Activated T-helper 17 cell treated with anti-CD3 and anti-CD28 coated beads, Interleukin-2, amount 50 U/mL, for 72 hours (primary cell): ENCODE results near the gene PCDH12. TPM values are rescaled to one million over a fixed set of nuclear protein-coding genes. Genes with fewer than 3 reads are reported as not detected.

Source experiments
- ATAC-seq: fragments of 150-1000 bp; cut with Tn5 transposase; replicated peaks from 2 replicates; pipeline ENCODE4 v1.10.0; 2021; ENCODE audit warnings: mild to moderate bottlenecking, moderate library complexity
- H3K27ac Mint-ChIP-seq: one replicate; pipeline ENCODE4 v1.8.0; 2022; ENCODE audit warnings: mixed read lengths
- H3K27me3 Mint-ChIP-seq: one replicate; pipeline ENCODE4 v1.8.0; 2022; ENCODE audit warnings: mixed read lengths
- H3K36me3 Mint-ChIP-seq: one replicate; pipeline ENCODE4 v1.8.0; 2022; ENCODE audit warnings: low read depth, mild to moderate bottlenecking, mixed read lengths
- H3K4me1 Mint-ChIP-seq: one replicate; pipeline ENCODE4 v1.8.0; 2022; ENCODE audit warnings: mixed read lengths
- H3K4me3 Mint-ChIP-seq: one replicate; pipeline ENCODE4 v1.8.0; 2022; ENCODE audit warnings: mild to moderate bottlenecking, mixed read lengths
- H3K9me3 Mint-ChIP-seq: one replicate; pipeline ENCODE4 v1.8.0; 2022; ENCODE audit warnings: mixed read lengths
- total RNA-seq, 2 donors: library from RNA; stranded (reverse); gene quantifications; one replicate each; pipeline ENCODE4 v1.2.3, GENCODE V29; 2022

The PCDH12 gene
- 1 to 10 TPM in 1 of 2 donors, under 1 TPM in 1; 0.54 to 4.3 TPM for total RNA-seq

GRCh38 chr5:141958113-141958512 lies at the start of gene PCDH12:
TSS of gene PCDH12 (minus strand) at chr5:141958202. CDS start at chr5:141957851, 351 bp downstream.
- peaks cover 30% of the 10 kb centered on the region for H3K4me1 Mint-ChIP-seq
- peak; percentile 31 for ATAC-seq
- no peaks in the 10 kb centered on the region for H3K9me3 Mint-ChIP-seq
- peak within 1 kb of the TSS; percentile 96 for H3K27ac Mint-ChIP-seq
- H3K4me3 Mint-ChIP-seq: peak within 1 kb of the TSS; percentile 87
- H3K27me3 Mint-ChIP-seq: no peaks in the 10 kb centered on the region
- no peaks in the 10 kb centered on the region for H3K36me3 Mint-ChIP-seq

- H3K9me3 Mint-ChIP-seq: no peaks in the 10 kb centered on the region
- no peaks in the 10 kb centered on the region for H3K27me3 Mint-ChIP-seq
- H3K4me3 Mint-ChIP-seq: peak overlapping the region; percentile 73
- peak overlapping the region; percentile 87 for H3K27ac Mint-ChIP-seq
- no peak for ATAC-seq
- peaks cover 92% of the 10 kb centered on the region for H3K36me3 Mint-ChIP-seq
- H3K4me1 Mint-ChIP-seq: peaks cover 33% of the 10 kb centered on the region
These were observed 49.2 kb upstream of the PCDH12 start for GRCh38 chr5:142007237-142007544.

GRCh38 chr5:142006363-142007236 lies 48.6 kb upstream of the PCDH12 start:
- peak; percentile 95 for ATAC-seq
- peak overlapping the region; percentile 87 for H3K27ac Mint-ChIP-seq
- peaks cover 92% of the 10 kb centered on the region for H3K36me3 Mint-ChIP-seq
- H3K4me1 Mint-ChIP-seq: peaks cover 28% of the 10 kb centered on the region
- peak overlapping the region; percentile 73 for H3K4me3 Mint-ChIP-seq
- no peaks in the 10 kb centered on the region for H3K9me3 Mint-ChIP-seq
- H3K27me3 Mint-ChIP-seq: no peaks in the 10 kb centered on the region

- Mint-ChIP-seq H3K4me1 (peaks cover 34% of the 10 kb centered on the region), H3K27ac (peak overlapping the region; percentile 52), H3K36me3 (peaks cover 93% of the 10 kb centered on the region), H3K9me3 (no peaks in the 10 kb centered on the region), H3K4me3 (no peak overlapping the region), H3K27me3 (no peaks in the 10 kb centered on the region)
- ATAC-seq: no peak
These were observed 45.3 kb upstream of the PCDH12 start for GRCh38 chr5:142003266-142003800.

- ATAC-seq: peak; percentile 74
- Mint-ChIP-seq H3K4me1 (peaks cover 14% of the 10 kb centered on the region), H3K36me3 (peaks cover 75% of the 10 kb centered on the region), H3K9me3 (no peaks in the 10 kb centered on the region), H3K27ac (peak overlapping the region; percentile 90), H3K4me3 (peak overlapping the region; percentile 22), H3K27me3 (no peaks in the 10 kb centered on the region)
These were observed 42.9 kb upstream of the PCDH12 start for GRCh38 chr5:142000704-142001484.

GRCh38 chr5:142000173-142000572 lies 42.2 kb upstream of the PCDH12 start:
- H3K27ac Mint-ChIP-seq: peak overlapping the region; percentile 90
- no peak for ATAC-seq
- H3K4me3 Mint-ChIP-seq: no peak overlapping the region
- H3K4me1 Mint-ChIP-seq: peaks cover 9% of the 10 kb centered on the region
- H3K9me3 Mint-ChIP-seq: no peaks in the 10 kb centered on the region
- H3K36me3 Mint-ChIP-seq: peaks cover 73% of the 10 kb centered on the region
- H3K27me3 Mint-ChIP-seq: no peaks in the 10 kb centered on the region

GRCh38 chr5:141997358-141997960 lies 39.5 kb upstream of the PCDH12 start:
- no peaks in the 10 kb centered on the region for H3K27me3 Mint-ChIP-seq
- no peak overlapping the region for H3K4me3 Mint-ChIP-seq
- no peak for ATAC-seq
- peaks cover 7% of the 10 kb centered on the region for H3K4me1 Mint-ChIP-seq
- H3K36me3 Mint-ChIP-seq: peaks cover 72% of the 10 kb centered on the region
- no peaks in the 10 kb centered on the region for H3K9me3 Mint-ChIP-seq
- H3K27ac Mint-ChIP-seq: no peak overlapping the region

GRCh38 chr5:141995656-141996055 lies 37.7 kb upstream of the PCDH12 start:
- Mint-ChIP-seq H3K4me3 (no peak overlapping the region), H3K9me3 (no peaks in the 10 kb centered on the region), H3K36me3 (peaks cover 64% of the 10 kb centered on the region), H3K27me3 (no peaks in the 10 kb centered on the region), H3K27ac (no peak overlapping the region), H3K4me1 (peaks cover 4% of the 10 kb centered on the region)
- no peak for ATAC-seq

GRCh38 chr5:141994511-141995136 lies 36.6 kb upstream of the PCDH12 start:
- H3K4me1 Mint-ChIP-seq: no peaks in the 10 kb centered on the region
- H3K27ac Mint-ChIP-seq: peak overlapping the region; percentile 26
- no peaks in the 10 kb centered on the region for H3K27me3 Mint-ChIP-seq
- H3K4me3 Mint-ChIP-seq: no peak overlapping the region
- H3K9me3 Mint-ChIP-seq: no peaks in the 10 kb centered on the region
- peaks cover 66% of the 10 kb centered on the region for H3K36me3 Mint-ChIP-seq
- ATAC-seq: no peak

- Mint-ChIP-seq H3K4me1 (no peaks in the 10 kb centered on the region), H3K9me3 (no peaks in the 10 kb centered on the region), H3K36me3 (peaks cover 73% of the 10 kb centered on the region), H3K4me3 (no peak overlapping the region), H3K27me3 (no peaks in the 10 kb centered on the region), H3K27ac (no peak overlapping the region)
- peak; percentile 83 for ATAC-seq
These were observed 34.5 kb upstream of the PCDH12 start for GRCh38 chr5:141992349-141992963.

GRCh38 chr5:141989720-141990119 lies 31.7 kb upstream of the PCDH12 start:
- H3K4me1 Mint-ChIP-seq: no peaks in the 10 kb centered on the region
- no peaks in the 10 kb centered on the region for H3K27me3 Mint-ChIP-seq
- no peak overlapping the region for H3K27ac Mint-ChIP-seq
- ATAC-seq: no peak
- no peak overlapping the region for H3K4me3 Mint-ChIP-seq
- H3K9me3 Mint-ChIP-seq: no peaks in the 10 kb centered on the region
- H3K36me3 Mint-ChIP-seq: peaks cover 86% of the 10 kb centered on the region

GRCh38 chr5:141986072-141986471 lies 28.1 kb upstream of the PCDH12 start:
- Mint-ChIP-seq H3K36me3 (peaks cover 90% of the 10 kb centered on the region), H3K4me1 (no peaks in the 10 kb centered on the region), H3K27me3 (no peaks in the 10 kb centered on the region), H3K4me3 (no peak overlapping the region), H3K9me3 (no peaks in the 10 kb centered on the region), H3K27ac (peak overlapping the region; percentile 42)
- ATAC-seq: no peak

GRCh38 chr5:141982626-141983025 lies 24.6 kb upstream of the PCDH12 start:
- H3K27me3 Mint-ChIP-seq: no peaks in the 10 kb centered on the region
- H3K36me3 Mint-ChIP-seq: peaks cover 100% of the 10 kb centered on the region
- peaks cover 4% of the 10 kb centered on the region for H3K4me1 Mint-ChIP-seq
- no peak overlapping the region for H3K27ac Mint-ChIP-seq
- no peak overlapping the region for H3K4me3 Mint-ChIP-seq
- H3K9me3 Mint-ChIP-seq: no peaks in the 10 kb centered on the region
- ATAC-seq: no peak

GRCh38 chr5:141978389-141978788 lies 20.4 kb upstream of the PCDH12 start:
- ATAC-seq: no peak
- no peaks in the 10 kb centered on the region for H3K27me3 Mint-ChIP-seq
- no peak overlapping the region for H3K27ac Mint-ChIP-seq
- H3K9me3 Mint-ChIP-seq: no peaks in the 10 kb centered on the region
- H3K4me3 Mint-ChIP-seq: no peak overlapping the region
- peaks cover 96% of the 10 kb centered on the region for H3K36me3 Mint-ChIP-seq
- H3K4me1 Mint-ChIP-seq: peaks cover 18% of the 10 kb centered on the region
